CD4-positive, alpha-beta T cell treated with Interleukin-1 beta for 1 hour (primary cell): ENCODE measurements around the gene SERHL2.
A peak's percentile ranks its signal among the peaks of the same experiment; 100 is the strongest.
"Not testable (repeated sequence)": the region's sequence is repeated elsewhere in the genome, so short reads cannot be mapped to it uniquely, and the experiment has no call there.

ENCODE experiments used
- DNase-seq, 2 donors: peaks; one replicate each; pipeline ENCODE4 v3.0.0-alpha.2; 2020 to 2022

SERHL2 gene

GRCh38 chr22:42553475-42554361 lies at the start of gene SERHL2:
TSS of gene SERHL2 (plus strand) at chr22:42553956. CDS start at chr22:42554021, 65 bp downstream.
- peak; percentile 87 to 94 for DNase-seq

GRCh38 chr22:42508327-42508974 lies 45.3 kb upstream of the SERHL2 start:
- DNase-seq = not testable (repeated sequence)

- not testable (repeated sequence) for DNase-seq
These were observed 44.8 kb upstream of the SERHL2 start for GRCh38 chr22:42508975-42509364.

- no peak for DNase-seq
These were observed 44.2 kb upstream of the SERHL2 start for GRCh38 chr22:42509548-42509947.

DNA sequence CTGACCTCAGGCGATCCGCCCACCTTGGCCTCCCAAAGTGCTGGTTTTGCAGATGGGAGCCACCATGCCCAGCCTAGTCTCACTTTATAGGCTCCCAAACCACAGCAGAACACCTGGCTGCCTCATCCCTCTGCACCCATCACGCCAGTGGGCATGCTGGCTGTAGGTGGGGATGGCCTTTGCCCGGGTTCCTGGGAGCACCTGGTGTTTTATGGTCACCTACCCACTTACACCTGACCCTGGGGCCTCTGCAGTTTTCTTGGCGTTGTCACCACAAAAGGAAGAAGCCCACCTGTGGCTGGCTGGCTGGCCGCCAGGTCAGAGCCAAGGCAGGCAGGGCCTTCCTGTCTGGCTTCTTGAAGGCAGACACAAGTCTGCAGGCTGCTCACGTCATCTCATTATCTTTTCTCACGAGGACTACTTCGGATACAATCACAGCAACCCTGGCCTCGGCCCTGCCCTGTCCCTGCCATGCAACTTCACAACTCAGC lies 42.3 kb upstream of the SERHL2 start:
- DNase-seq = no peak

GRCh38 chr22:42512273-42512990 lies 41.3 kb upstream of the SERHL2 start:
- not testable (repeated sequence) for DNase-seq

- DNase-seq = not testable (repeated sequence)
These were observed 39.4 kb upstream of the SERHL2 start for GRCh38 chr22:42514331-42514730.

GRCh38 chr22:42515304-42515703 lies 38.5 kb upstream of the SERHL2 start:
- not testable (repeated sequence) for DNase-seq

DNA sequence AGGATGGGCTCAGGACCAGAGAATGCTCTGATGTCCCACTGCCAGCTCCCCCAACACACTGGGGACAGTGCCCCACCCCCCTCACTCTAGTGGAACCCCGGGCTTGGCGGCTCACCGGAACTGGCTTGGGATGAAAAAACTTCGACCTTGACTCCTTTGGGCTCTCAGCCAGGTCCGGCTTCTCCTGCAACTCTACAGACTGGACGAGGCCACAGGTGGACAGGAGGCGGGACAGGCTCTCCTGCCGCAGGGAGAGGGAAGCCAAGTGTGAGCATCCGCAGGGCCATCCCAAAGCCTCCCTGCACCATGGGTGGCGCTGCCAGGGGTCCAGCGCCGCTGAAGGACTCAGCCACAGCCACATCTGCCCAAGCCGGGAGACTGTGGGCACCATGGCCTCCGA lies 37.9 kb upstream of the SERHL2 start:
- no peak for DNase-seq

DNA sequence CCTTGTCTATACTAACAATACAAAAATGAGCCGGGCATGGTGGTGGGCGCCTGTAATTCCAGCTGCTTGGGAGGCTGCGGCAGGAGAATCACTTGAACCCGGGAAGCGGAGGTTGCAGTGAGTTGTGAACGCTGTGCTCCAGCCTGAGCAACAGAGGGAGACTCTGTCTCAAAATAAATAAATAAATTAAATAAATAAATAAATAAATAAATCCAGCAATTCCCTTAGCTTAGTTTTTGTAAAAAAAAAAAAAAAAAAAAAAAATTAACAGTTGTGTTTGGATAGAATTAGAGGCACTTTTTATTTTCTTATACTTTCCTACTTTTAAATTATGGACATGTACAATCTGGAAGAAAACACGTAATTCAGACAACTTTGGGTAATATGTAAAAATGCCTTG lies 36.7 kb upstream of the SERHL2 start:
- DNase-seq = not testable (repeated sequence)

DNA sequence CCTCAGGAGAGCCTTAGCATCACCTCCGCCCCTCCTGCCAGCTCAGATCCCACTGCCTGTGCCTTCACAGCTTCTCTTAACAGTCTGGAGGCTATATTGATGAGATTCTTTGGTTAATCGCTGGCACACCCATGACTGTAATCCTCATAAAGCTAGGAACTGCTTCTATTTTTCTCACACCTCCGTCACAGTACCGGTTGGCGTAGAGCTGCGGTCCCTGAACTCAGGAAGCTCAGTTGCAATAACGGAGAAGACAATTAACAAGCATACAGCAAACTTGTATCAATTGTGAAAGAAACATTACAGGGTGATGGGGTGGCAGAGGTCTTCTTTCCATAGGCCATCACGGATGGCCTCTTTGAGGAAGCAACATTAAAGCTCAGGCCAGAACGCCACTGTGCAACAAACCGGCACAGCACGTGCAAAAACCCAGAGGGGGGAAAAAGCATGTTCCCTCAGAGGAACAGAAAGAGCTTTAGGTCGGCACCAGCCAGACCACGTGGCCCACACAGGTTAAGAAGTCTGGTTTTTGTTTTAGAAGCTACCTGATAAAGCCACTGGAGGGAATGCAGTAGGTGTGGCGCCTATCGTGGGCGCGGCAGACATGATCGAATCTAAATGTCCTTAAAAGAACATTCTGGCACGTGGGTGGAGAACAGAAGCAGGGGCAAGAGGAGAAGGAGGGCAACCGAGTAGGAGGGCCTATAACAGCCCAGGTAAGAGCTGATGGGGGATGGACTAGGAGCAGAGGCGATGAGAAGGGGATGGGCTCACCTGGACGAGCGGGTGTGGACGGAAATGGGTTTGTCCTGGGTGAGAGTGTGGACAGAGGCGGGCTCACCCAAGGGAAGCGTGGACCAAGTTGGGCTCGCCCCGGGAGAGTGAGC lies 34.9 kb upstream of the SERHL2 start:
- peak in 1 of 2 donors; percentile 11 for DNase-seq

- peak; percentile 83 for DNase-seq
These were observed 34.0 kb upstream of the SERHL2 start, which contains the start of gene RRP7A for GRCh38 chr22:42519525-42520401. TSS of gene RRP7A (minus strand) at chr22:42519796. CDS start at chr22:42519786, 10 bp downstream.

GRCh38 chr22:42521228-42521546 lies 32.6 kb upstream of the SERHL2 start:
- no peak for DNase-seq

- DNase-seq = no peak
These were observed 31.2 kb upstream of the SERHL2 start for GRCh38 chr22:42522546-42522945.

DNA sequence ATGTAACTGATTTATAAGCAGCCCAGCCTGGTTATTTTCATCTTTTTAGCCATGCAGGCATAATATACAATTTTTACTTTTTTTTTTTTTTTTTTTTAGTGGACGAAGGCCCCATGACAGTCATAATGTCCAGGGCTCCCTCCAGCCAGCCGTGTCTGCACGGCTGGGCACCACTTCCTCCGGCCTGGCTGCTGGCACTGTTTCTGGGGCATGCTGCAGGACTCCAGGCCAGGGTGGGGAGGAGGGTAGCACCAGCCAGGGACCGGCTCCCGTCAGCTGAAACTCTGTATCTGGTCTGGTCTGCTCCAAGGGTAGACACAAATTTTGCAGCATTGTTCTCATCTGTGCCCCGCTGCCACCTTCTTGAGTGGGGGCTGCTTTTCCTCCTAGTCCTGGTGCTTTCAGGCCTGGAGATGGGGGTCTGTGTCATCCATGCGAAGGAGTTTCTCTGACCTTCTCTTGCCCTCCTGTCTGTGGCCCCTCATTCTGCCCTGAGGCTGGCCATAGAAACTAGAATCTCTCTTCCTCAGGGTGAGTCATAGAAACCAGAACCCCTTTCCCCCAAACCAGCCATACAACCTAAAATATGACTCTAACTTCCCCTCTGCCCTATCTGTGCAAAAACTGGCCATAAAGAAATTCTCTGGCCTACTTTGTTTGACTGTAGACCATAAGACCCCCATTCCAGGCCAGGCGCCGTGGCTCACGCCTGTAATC lies 25.0 kb upstream of the SERHL2 start:
- DNase-seq = no peak

GRCh38 chr22:42529435-42529834 lies 24.3 kb upstream of the SERHL2 start:
- not testable (repeated sequence) for DNase-seq

- DNase-seq = not testable (repeated sequence)
These were observed 22.2 kb upstream of the SERHL2 start for GRCh38 chr22:42531401-42532084.

DNA sequence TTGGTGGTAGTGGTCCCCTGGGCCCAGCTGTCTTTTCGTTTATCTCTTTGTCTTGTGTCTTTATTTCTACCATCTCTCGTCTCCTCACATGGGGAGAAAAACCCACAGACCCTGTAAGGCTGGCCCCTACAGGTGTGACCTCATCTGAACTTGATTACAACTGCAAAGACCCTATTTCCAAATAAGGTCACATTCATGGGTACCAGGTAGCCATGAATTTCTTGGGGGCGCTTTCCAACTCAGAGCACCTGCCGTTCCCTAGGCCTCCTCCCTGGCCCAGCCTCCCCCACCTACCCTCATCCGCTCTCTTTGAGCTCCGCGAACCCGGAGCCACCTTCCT lies 20.1 kb upstream of the SERHL2 start:
- DNase-seq = no peak

- not testable (repeated sequence) for DNase-seq
These were observed 18.5 kb upstream of the SERHL2 start for GRCh38 chr22:42535082-42535731.
